ENCODE data around the gene CNFN.

The CNFN gene

DNA sequence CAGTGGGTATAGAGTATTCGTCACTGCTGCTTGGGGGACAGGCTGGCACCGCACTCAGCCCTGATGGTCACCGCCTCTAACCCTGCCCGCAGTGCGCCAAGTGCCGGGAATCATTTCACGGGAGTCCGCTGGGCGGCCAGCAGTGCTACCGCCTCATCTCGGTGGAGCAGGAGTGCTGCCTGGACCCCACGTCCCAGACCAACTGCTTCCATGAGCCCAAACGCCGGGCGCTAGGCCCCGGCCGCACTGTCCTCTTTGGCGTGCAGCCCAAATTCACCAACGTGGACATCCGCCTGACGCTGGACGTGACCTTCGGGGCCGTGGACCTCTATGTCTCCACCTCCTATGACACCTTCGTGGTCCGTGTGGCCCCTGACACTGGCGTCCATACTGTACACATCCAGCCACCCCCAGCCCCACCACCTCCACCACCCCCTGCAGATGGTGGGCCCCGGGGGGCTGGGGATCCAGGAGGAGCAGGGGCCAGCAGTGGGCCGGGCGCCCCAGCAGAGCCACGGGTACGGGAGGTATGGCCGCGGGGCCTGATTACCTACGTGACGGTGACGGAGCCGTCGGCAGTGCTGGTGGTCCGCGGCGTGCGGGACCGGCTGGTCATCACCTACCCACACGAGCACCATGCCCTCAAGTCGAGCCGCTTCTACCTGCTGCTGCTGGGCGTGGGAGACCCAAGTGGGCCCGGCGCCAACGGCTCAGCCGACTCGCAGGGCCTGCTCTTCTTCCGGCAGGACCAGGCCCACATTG, 14.5 kb downstream of the CNFN start:
- DNase-seq (ENCODE audit: low read depth), result no peak

DNA sequence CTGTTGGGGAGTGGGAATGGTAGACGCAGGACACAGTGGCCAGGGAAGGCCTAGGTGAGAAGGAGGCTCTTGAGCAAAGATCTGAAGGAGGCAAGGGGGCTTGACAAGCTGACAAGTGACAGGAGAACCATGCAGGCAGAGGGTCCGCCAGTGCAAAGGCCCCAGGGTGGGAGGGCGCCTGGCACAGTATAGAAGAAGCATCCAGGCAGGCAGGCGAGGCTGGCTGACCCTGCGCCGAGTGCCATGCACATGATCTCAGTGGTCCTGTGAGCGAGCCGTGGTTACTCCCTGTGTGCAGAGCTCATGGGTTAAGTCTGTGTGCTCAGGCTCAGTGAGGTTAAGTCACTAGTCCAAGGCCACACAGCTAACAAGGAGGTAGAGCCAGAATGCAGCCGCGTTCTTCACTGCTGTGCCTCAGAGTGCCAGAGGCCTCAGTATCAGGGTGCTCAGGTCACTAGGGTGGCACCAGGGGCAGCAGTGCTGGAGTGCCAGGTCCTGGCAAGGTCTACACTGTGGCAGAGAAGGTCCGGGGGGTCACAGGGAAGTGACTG, 15.2 kb downstream of the CNFN start:
- no peak for DNase-seq (ENCODE audit: low read depth)

DNA sequence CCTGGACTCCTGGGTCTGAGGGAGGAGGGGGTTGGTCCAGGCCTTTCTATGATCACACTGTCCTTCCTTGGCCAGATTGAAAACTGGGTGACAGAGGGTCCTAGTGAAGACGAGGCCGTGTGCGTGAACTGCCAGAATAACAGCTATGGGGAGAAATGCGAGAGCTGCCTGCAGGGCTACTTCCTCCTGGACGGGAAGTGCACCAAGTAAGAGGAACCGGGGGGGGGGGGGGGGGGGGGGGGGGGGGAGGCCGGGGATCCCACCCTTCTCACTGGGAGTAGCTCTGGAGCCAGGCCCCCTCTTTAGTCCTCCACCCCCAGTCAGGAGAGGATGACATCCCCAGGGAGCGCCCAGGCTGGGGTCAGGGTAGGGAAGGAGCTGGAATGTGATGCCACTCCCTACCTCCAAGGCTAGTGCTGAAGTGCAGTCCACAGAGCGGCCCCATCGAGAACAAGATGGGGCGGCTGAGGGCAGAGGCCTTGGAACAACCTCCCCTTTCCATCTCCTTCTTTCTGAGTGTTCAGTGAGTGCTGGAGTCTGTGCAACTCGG, 19.4 kb downstream of the CNFN start:
- DNase-seq (ENCODE audit: low read depth), result no peak

DNA sequence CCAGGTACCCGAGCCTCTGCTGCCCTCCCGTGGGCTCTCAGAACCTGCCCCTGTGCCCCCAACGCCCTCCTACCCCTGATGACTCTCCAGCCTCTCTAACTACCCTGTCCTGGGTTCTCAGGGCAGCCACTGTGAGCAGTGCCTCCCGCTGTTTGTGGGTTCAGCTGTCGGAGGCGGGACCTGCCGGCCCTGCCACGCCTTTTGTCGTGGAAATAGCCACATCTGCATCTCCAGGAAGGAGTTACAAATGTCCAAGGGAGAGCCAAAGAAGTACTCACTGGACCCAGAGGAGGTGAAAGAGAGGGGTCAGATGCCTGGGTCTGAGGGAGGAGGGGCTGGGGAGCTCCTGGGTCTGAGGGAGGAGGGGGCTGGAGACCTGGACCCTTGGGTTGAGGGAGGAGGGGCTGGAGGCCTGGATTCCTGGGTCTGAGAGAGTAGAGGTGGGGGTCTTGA, 20.0 kb downstream of the CNFN start:
- no peak for DNase-seq (ENCODE audit: low read depth)

DNA sequence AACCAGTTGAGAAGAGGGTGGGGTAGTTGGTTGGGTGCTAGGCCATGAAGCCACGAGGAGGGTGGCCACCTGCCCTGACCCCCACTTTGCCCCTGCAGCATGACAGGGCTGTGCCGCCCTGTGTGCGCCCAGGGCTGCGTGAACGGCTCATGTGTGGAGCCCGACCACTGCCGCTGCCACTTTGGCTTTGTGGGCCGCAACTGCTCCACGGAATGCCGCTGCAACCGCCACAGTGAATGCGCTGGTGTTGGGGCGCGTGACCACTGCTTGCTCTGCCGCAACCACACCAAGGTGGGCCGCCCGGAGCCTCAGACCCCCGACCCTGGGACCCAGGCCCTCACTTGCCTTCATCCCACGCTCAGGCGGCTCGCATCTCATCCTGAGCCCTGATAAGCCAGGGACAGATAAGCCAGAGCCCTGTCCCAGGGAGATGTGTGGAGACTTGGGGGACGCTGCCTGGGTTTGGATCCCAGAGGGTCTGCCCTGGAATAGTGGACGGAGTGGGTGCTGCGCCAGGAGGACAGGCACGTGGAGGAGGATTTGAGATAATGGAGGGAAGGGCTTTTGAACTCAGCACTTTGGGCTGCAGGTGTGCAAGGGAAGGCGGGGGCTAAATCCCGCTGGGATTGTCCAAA, 20.5 kb downstream of the CNFN start:
- no peak for DNase-seq (ENCODE audit: low read depth)

DNA sequence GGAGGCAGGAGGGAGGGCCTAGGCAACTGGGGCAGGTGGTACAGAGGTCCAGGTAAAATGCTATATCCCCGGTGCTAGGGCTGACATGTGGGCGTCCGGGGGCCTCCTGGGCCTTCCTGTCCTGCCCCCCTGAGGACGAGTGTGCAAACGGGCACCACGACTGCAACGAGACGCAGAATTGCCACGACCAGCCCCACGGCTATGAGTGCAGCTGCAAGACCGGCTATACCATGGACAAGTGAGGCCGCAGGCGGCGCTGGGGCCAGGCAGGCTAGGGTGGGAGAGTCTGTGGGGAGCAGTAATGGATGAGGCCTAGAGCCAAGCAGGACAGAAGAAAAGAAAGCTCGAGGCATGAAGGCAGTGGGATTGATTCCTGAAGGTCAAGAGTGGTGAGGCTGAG, 21.3 kb downstream of the CNFN start:
- DNase-seq (ENCODE audit: low read depth), result no peak

DNA sequence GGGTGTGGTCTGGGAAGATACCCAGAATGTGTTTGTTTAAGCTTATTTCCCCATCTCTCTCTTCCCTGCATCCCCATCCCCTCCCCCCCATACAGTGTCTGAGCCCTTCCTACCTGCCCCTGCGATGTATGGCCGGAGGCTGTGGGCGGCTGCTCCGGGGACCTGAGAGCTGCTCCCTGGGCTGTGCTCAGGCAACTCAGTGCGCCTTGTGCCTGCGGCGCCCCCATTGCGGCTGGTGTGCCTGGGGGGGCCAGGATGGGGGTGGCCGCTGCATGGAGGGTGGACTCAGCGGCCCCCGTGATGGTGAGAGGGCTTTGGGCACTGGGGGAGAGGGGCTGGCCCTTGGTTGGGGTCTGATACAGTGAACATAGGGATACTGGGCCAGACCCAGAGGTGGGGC, 21.7 kb downstream of the CNFN start:
- DNase-seq (ENCODE audit: low read depth), result no peak

DNA sequence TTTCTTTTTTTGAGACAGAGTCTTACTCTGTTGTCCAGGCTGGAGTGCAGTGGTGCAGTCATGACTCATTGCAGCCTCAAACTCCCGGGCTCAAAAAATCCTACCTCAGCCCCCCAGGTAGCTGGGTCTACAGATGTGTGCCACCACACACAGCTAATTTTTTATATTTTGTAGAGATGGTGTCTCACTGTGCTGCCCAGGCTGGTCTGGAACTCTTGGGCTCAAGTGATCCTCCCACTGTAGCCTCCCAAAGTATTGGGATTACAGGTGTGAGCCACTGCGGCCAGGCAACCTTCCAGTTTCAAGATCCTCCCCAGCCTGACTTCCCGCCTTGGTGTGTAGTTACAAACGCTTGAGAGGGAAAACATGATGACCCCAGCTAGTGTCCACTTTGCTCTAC, 22.2 kb downstream of the CNFN start:
- DNase-seq (ENCODE audit: low read depth), result no peak

DNA sequence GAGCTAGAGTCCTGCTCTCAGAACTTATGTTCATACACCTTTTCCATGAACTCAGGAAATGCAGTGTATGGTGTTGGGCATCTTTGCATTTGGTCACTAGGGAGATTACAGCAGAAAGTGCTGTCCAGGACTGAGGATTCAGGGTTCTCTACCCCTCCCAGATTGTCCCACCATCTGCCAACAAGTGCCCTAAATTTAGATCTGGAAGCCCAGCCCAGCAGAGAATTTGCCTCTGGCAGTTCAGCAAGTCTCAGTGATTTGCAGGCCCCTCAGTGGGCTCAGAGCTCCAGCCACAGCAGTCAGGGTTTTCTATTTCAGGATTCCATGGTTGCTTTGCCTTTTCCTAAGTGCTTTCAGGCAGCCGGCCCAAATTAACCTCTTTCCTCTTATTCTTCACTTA, 23.4 kb downstream of the CNFN start:
- DNase-seq (ENCODE audit: low read depth), result no peak

DNA sequence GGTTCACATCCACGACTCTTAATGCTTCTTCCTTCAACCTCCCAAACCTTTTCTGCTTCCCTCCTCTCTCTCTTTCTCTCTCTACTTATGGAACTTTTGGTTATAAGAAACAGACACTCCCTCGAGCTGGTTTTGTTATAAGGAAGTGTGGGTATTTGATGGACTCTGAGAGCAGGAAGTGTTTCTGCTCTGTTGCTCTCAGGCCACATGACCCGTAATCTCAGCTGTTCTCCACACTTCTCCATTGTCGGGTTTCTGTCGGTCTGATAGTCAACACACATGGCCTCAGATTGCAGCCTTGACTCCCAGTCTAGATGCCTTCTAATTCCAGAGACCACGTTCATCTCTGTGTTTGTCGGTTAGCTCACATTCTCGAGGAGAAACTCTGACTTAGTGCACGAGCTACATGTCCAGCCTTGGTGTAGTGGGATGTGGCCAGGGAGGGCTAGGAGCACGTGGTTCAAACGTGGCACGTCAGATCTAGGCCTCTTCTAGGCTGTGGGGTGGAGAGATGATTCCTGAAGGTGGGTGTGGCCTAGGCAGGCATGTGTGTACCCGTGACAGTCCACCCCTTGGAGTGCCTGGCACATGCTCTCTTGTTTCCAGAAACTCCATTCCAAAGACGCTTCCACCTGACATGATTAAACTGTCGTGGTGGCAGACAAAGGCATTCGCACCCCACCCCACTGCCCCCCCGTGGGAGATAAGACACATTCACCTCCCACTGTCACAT, 26.3 kb downstream of the CNFN start:
- no peak for DNase-seq (ENCODE audit: low read depth)

DNA sequence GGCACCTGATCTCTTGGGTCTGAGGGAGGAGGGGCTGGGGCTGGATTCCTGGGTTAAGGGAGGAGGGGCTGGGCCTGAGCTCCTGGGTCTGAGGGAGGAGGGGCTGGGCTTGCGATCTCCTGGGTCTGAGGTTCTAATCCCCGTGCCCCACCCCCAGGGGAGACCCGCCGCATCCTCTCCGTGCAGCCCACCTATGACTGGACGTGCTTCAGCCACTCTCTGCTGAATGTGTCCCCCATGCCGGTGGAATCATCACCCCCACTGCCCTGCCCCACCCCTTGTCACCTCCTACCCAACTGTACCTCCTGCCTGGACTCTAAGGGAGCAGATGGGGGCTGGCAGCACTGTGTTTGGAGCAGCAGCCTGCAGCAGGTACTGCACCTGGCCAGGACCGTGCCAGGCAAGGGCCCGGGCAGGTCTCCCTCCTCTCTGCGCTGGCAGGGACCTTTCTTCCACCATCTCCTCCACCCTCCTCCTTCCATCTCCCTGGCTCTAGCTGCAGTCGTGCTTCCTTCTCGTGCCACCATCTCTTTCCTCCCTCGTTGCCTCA, 27.1 kb downstream of the CNFN start:
- DNase-seq (ENCODE audit: low read depth), result no peak

DNA sequence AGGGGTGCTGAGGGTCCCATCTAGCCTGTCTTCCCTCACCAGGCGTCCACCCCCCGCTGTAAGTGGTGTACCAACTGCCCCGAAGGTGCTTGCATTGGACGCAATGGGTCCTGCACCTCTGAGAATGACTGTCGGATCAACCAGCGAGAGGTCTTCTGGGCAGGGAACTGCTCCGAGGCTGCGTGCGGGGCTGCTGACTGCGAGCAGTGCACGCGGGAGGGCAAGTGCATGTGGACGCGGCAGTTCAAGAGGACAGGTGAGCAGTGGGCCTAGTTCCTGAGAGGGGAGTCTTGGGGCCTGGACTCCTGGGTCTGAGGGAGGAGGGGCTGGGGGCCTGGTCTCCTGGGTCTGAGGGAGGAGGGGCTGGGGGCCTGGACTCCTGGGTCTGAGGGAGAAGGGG, 27.8 kb downstream of the CNFN start:
- DNase-seq (ENCODE audit: low read depth), result no peak

DNA sequence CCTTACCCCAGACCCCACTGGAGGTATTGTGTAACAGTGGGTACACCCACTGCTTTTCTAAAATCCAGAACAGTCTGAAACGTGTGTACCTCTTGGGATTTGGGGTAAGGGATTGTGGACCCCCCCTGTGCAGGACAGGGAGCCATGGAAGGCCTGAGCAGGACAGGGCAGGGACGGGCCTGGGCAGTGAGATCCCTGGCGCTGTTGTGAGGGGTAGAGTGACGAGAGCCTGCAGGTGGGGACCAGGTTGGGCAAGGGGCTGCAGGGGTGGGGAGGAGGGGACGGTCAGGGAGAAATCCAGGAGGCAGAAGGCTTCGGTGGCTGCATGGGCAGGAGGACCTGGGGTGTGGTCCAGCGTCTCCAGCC, 28.6 kb downstream of the CNFN start:
- no peak for DNase-seq (ENCODE audit: low read depth)

DNA sequence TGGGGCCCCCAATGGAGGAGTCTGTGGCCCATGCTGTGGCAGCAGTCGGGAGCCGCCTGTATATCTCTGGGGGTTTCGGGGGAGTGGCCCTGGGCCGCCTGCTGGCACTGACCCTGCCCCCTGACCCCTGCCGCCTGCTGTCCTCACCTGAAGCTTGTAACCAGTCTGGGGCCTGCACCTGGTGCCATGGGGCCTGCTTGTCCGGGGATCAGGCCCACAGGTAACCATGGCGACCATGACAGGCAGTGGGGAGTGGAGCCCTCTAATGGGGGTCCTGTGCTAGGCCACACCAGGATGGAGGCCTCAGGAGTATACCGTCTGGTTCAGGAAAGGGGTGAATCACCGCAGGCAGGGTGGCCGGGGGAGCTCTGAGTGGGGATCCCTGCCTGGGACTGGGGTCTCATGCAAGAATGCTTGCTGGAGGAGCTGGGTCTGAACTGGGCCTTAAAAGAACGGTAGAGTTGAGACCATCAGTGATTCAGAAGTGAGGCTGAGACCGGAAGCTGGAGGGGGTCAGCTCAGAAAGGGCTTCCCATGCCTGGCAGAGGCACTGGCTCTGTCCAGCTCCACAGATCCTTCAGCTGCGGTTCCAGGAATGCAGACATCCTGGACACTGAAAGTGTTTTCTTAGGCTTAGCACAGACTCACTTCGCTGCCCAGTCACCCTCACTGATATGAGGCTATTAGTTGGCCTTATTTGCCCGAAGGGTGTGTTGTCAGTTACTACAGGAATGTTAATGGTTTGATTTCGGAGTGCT, 29.1 kb downstream of the CNFN start:
- no peak for DNase-seq (ENCODE audit: low read depth)

DNA sequence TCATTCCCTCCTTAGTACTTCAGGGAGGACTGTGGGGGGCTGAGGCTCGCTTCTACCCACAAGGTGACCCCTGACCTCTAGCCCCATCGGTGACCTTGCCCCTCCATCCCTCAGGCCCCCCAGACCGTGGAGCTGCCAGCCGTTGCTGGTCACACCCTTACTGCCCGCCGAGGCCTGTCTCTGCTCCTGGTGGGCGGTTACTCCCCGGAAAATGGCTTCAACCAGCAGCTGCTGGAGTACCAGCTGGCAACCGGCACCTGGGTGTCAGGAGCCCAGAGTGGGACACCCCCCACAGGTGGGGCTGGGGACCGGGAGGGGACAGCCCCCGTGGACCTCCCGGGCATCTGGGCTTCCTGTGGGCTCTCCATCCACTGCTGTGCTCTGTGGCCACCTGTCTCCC, 32.8 kb downstream of the CNFN start:
- DNase-seq (ENCODE audit: low read depth), result no peak

DNA sequence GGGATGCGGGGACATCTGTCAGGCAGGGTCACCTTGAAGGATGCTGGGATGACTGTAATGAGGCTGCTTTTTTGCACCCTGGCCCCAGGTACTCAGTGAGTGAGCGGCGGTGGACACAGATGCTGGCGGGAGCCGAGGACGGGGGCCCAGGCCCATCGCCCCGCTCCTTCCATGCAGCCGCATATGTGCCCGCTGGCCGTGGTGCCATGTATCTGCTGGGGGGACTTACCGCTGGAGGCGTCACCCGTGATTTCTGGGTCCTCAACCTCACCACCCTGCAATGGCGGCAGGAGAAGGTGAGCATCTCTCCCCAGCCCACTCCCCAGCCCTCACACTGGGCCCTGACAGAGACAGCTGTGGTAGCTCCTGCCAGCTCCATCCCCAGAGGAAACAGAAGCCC, 33.4 kb downstream of the CNFN start:
- DNase-seq (ENCODE audit: low read depth), result no peak

DNA sequence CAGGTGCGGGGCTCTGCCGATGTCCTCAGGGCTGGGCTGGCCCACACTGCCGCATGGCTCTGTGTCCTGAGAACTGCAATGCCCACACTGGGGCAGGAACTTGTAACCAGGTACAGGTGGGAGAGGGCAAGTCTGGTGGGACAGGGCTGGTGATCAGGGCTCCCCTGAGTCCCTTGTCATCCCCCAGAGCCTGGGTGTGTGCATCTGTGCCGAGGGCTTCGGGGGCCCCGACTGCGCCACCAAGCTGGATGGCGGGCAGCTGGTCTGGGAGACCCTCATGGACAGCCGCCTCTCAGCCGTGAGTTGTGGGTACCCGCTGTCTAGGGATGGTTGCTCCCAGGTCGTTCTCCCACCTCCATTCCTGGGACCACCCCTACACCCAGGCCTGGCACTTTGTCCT, 34.2 kb downstream of the CNFN start:
- DNase-seq (ENCODE audit: low read depth), result no peak

DNA sequence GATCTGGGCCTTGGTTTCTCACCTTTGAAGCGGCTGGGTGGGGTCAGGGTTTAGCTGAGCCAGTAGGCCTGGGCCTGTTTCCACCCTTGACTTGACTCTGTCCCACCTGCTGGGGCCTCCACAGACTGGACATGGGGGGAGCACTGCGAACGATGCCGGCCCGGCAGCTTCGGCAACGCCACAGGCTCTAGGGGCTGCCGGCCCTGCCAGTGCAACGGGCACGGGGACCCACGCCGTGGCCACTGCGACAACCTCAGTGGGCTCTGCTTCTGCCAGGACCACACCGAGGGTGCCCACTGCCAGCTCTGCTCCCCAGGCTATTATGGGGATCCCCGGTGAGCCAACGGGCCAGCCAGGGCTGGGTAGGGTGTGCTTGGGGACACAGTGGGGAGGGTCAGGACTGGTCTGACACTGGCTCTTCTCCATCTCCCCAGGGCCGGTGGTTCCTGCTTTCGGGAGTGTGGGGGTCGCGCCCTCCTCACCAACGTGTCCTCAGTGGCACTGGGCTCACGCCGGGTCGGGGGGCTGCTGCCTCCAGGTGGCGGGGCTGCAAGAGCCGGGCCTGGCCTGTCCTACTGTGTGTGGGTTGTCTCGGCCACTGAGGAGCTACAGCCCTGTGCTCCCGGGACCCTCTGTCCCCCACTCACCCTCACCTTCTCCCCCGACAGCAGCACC, 36.6 kb downstream of the CNFN start:
- no peak for DNase-seq (ENCODE audit: low read depth)

DNA sequence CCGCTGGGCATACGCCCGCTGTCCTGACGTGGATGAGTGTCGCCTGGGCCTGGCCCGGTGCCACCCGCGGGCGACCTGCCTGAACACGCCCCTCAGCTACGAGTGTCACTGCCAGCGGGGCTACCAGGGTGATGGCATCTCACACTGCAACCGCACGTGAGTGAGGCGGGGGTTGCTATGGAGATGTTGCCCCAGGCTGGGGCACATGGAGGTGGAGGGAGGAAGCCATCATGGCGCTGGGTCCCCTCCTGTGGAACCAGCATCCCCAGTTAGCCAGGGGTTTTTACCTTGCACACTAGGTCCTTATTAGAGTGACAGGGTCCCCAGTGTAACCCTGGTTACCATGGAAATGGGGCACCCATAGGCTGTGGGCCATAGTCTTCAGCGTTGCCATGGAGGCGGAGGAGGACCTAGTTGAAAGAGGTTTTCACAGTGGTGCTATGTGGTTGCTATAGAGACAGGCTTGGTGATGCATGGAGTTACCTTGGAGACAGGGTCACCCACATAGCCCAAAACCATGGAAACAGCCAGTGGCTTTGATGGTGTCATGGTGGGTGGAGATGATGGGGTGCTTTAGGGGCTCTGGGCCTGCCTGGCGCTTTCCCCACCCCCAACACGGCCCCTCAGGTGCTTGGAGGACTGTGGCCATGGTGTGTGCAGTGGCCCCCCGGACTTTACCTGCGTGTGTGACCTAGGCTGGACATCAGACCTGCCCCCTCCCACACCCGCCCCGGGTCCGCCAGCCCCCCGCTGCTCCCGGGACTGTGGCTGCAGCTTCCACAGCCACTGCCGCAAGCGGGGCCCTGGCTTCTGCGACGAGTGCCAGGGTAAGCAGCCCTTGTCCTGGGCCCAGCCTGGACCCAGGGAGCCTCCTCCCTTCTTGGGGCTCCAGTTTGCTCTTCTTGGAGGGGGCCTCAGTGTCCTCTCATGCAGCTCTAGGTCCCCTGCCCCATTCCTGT, 37.5 kb downstream of the CNFN start:
- no peak for DNase-seq (ENCODE audit: low read depth)
